Esophagus muscularis mucosa (tissue), 3 donors: ENCODE results near the gene JAKMIP1.

Experiments
- POLR2A ChIP-seq: fragments of 450-650 bp; IDR thresholded peaks from one replicate; pipeline ENCODE4 v1.6.1; 2017; ENCODE audit warnings: antibody characterized with exemption, moderate library complexity, mild to moderate bottlenecking, low read depth
- TF ChIP-seq, protein P1 (sequence below), 3 experiments: fragments of 200-600 bp in 2 of 3; fragments of 450-650 bp in 1 of 3; sonication (generic) in 2 of 3; IDR thresholded peaks; one replicate each; pipeline ENCODE4 v1.5.1; 2017 to 2019; ENCODE audit warnings: antibody characterized with exemption in 3 of 3, mild to moderate bottlenecking in 2 of 3, moderate library complexity in 1 of 3

DNA sequence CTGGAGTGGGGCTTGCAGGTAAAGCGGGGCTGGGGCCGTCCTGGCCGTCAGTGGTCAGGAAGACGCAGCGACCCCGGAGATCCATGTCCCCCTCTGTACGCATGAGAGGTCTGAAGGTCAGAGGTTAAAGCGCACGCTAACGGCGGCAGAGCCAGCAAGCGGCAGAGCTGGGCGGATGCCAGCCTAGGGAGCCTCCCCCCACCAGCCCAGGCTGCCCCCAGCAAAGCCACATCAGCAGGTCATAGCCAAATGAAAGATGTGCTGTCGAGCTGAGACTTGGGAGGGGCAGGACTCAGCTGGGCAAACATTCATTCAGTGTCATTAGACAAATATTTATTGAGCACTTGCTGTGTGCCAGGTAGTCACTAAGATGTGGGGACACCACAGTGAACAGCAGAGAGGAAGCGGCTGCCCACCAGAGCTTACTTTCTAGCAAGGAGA lies 593 bp upstream of the JAKMIP1 start:
- TF ChIP-seq, protein P1, sequence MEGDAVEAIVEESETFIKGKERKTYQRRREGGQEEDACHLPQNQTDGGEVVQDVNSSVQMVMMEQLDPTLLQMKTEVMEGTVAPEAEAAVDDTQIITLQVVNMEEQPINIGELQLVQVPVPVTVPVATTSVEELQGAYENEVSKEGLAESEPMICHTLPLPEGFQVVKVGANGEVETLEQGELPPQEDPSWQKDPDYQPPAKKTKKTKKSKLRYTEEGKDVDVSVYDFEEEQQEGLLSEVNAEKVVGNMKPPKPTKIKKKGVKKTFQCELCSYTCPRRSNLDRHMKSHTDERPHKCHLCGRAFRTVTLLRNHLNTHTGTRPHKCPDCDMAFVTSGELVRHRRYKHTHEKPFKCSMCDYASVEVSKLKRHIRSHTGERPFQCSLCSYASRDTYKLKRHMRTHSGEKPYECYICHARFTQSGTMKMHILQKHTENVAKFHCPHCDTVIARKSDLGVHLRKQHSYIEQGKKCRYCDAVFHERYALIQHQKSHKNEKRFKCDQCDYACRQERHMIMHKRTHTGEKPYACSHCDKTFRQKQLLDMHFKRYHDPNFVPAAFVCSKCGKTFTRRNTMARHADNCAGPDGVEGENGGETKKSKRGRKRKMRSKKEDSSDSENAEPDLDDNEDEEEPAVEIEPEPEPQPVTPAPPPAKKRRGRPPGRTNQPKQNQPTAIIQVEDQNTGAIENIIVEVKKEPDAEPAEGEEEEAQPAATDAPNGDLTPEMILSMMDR (IDR thresholded peaks at IDR 0.05) = no peak
- TF ChIP-seq POLR2A = no peak
